ELF-1 (cell line): ENCODE data around the gene KLHDC2.
"Not testable (repeated sequence)": the region's sequence is repeated elsewhere in the genome, so short reads cannot be mapped to it uniquely, and the experiment has no call there.

Experiments
- DNase-seq: peaks from one replicate; pipeline ENCODE4 v3.0.0-alpha.2; 2016; ENCODE audit warnings: low read depth, low spot score

Gene KLHDC2

GRCh38 chr14:49781040-49781439 is 13.1 kb downstream of the KLHDC2 start:
- not testable (repeated sequence) for DNase-seq

- no peak for DNase-seq
Measured at GRCh38 chr14:49783394-49784014, 15.6 kb downstream of the KLHDC2 start.

DNA sequence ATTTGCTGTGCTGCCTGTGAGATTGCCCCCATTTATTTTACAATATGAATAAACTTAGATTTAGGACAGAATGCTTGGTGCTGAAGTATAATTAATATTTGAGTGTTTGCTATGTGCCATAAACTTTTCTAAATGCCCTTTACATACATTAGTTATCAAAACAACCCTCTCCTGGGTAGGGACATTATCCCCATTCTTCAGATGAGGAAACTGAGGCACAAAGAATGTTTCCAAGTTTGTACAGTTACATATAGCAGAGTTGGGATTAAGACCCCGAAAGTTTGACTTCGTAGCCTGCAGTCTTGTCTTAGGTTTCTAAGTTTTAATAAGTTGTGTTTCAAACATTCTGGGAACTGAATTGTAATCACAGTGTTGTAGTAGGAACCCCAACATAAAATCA is 18.4 kb downstream of the KLHDC2 start:
- no peak for DNase-seq

- no peak for DNase-seq
Measured at GRCh38 chr14:49792618-49793017, 24.7 kb downstream of the KLHDC2 start.

GRCh38 chr14:49796025-49796424 is 28.1 kb downstream of the KLHDC2 start:
- DNase-seq = no peak

DNA sequence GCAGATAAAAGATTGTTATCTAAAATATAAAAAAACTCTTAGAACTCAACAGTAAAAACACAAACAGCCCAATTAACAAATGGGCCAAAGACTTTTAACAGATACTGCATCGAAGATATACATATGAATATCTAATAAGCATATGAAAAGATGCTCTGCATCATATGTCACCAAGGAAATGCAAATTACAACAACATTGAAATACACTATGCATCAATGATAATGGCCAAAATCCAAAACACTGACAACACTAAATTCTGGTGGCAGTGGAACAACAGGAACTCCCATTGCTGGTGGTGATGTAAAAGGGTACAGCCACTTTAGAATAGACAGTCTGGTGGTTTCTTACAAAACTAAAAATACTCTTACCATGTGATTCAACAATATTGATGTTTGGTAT is 40.8 kb downstream of the KLHDC2 start:
- DNase-seq = no peak

DNA sequence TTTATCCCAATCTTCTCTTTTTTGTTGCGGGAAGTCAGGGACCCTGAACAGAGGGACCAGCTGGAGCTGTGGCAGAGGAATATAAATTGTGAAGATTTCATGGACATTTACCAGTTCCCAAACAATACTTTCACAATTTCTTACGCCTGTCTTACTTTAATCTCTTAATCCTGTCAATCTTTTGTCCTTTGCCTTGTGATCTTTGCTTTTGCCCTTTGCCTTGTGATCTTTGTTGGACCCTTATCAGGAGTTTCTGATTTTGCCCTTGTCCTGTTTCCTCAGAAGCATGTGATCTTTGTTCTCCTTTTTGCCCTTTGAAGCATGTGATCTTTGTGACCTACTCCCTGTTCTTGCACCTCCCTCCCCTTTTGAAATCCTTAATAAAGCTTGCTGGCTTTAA is 48.2 kb downstream of the KLHDC2 start:
- not testable (repeated sequence) for DNase-seq

GRCh38 chr14:49816844-49817243 is 48.9 kb downstream of the KLHDC2 start:
- no peak for DNase-seq

- DNase-seq = no peak
Measured at GRCh38 chr14:49820176-49820575, 52.2 kb downstream of the KLHDC2 start.

DNA sequence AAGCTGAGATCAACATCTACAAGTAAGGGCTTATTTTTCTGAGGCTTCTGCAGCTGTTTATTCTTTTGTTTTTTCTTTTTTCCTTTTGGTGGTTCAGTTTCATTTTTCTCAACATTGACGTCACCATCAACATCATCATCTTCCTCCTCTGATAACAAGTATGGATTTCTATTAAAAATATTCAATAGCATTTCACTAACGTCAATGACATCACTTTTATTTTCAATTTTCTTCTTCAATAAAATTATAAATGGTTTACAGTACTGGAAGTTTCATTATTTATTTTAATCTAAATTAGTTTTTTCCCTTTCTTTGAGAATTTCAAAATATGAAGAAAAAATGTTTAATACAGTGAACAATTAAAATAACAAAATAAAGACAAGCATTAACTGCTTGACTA is 60.7 kb downstream of the KLHDC2 start:
- DNase-seq = no peak
